Activated CD4-positive, alpha-beta memory T cell treated with anti-CD3 and anti-CD28 coated beads, Interleukin-2, amount 10 ng/mL, durations not matched to agents 7 days and 5 days (primary cell): ENCODE results near the gene GABRR1. TPM values are rescaled to one million over a fixed set of nuclear protein-coding genes. Genes with fewer than 3 reads are reported as not detected.

Experiments used
- total RNA-seq, 2 experiments: library from RNA; stranded (reverse); gene quantifications; one replicate each; pipeline ENCODE4 v1.2.3, GENCODE V29; 2021

Gene GABRR1
- total RNA-seq, 2 experiments from 2014 or later, result not detected

Other genes starting within 250 kb of the GABRR1 start
- 100 to 1,000 TPM; 130 to 131 TPM for gene PNRC1, start 136.6 kb downstream of the GABRR1 start, total RNA-seq
- not detected for gene SRSF12, start 99.3 kb downstream of the GABRR1 start, total RNA-seq
- gene PM20D2, start 71.3 kb downstream of the GABRR1 start, total RNA-seq, result 1 to 10 TPM; 5.0 to 5.5 TPM
- under 1 TPM; 0.70 to 0.78 TPM for gene GABRR2, start 97.9 kb upstream of the GABRR1 start, total RNA-seq
- gene UBE2J1, start 135.4 kb upstream of the GABRR1 start, total RNA-seq, result 10 to 100 TPM; 36.9 to 37.2 TPM
- 10 to 100 TPM; 11.3 to 11.6 TPM for gene RRAGD, start 194.9 kb upstream of the GABRR1 start, total RNA-seq
- gene ANKRD6, start 215.8 kb upstream of the GABRR1 start, total RNA-seq, result 1 to 10 TPM; 4.2 to 4.8 TPM